Measurements from ENCODE around the gene LTO1. TPM values are rescaled to one million over a fixed set of nuclear protein-coding genes. Genes with fewer than 3 reads are reported as not detected.

The LTO1 gene
- total and polyA plus RNA-seq, 2 of the 13 experiments (the other 11 are each of a cell fraction or from before 2014, with no cell fraction given) = 11.8 to 15.0 TPM

DNA sequence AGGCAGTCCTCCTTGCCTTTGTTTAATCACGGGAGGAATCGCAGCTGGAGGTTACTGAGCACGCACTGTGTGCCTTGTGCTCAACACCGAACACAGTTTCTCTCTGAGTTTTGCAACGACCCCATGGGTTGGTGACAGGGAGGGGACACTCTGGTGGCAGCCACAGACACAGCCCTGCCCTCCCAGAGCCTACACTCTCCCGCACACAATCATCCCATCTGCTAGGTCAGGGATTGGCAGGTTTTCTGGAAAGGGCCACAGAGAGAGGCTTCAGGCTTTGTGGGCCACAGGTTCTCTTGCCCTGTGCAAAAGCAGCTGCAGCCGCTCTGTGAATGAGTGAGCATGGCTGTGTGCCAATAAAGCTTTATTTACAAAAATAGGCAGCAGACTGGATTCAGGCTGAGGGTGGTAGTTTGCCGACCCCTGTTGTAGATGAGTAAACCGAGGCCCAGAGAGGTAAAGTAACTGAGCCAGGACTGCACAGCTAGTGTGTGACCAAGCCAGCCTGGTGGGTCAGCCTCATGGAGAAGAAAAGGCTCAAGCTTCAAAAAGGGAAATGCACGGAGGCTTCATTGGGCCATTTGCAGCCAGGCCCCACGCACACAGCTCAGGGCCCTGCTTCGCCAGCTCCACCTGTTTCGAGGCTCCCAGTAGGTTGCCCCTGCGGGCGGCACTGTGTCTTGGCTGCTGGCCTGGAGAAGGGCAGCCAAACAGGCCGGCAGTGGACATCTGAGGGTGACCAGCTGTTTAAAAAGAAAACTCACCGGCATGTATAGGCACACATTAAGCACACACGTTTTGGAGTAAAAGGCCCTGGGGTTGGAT is 16.3 kb downstream of the LTO1 start:
- H3K9me3 ChIP-seq (ENCODE audit: low read length) = no peaks in the 10 kb centered on the region
- H3K79me2 ChIP-seq (ENCODE audit: insufficient read depth, low read length) = no peaks in the 10 kb centered on the region
- DNase-seq (ENCODE audit: low spot score) (peak; percentile 48), FAIRE-seq (no peak), ATAC-seq (no peak; the same call in 2 of the 3 replicates)
- H3K9ac ChIP-seq (ENCODE audit: insufficient read depth, low read depth, low read length) = peak overlapping the region; percentile 83
- H3K4me1 ChIP-seq (ENCODE audit: insufficient read depth, low read length) = peaks cover 86% of the 10 kb centered on the region
- H3K4me3 ChIP-seq (replicated peaks in 1 of 3; ENCODE audit: insufficient read depth in 1 of 3, low read depth in 2 of 3, low read length in 3 of 3) = peak overlapping the region in 1 of 3 experiments; percentile 25; a peak in 2 of 6 replicates
- ChIA-PET CTCF (ENCODE audit: low intra/inter-chr PET ratio, low total read pairs) (no interaction called here), POLR2A (interaction anchor here (1.0 to 6.1 kb wide), 7 partner anchors 9 to 162 kb away, joined by 3 to 128 read pairs (median 10); partner anchors contain the start of genes CCND1 and LTO1)
- WGBS (ENCODE audit: low lambda C conversion rate) = 93% methylated on average over 11 of the region's 18 CpGs
- H3K36me3 ChIP-seq (replicated peaks in 1 of 2; ENCODE audit: control insufficient read depth in 1 of 2, insufficient read depth in 2 of 2, low read length in 2 of 2) = peaks cover 0 to 2% of the 10 kb centered on the region in 2 experiments; a peak in 1 of 5 replicates
- intact Hi-C loops (cut with micrococcal nuclease; ENCODE audit: unreplicated experiment) (no loop called here), in situ Hi-C loops (cut with HindIII; ENCODE audit: extremely low pct_ligation_motif_present, low pct_unique_long_range_greater_than_20kb) (loop anchor here (5.0 kb wide), 1 partner anchor 537 kb away; no protein-coding TSS in a partner anchor)
- no peak overlapping the region for H2AFZ ChIP-seq (ENCODE audit: low read length)
- peak overlapping the region; percentile 96 for H3K27ac ChIP-seq (ENCODE audit: extremely low read length, insufficient read depth, low read length)
- no peaks in the 10 kb centered on the region for H4K20me1 ChIP-seq (ENCODE audit: insufficient read depth, low read length)
- TSS peak; percentile 46 for BruUV-seq (replicated peaks)
- no peaks in the 10 kb centered on the region for H3K27me3 ChIP-seq (ENCODE audit: control insufficient read depth in 1 of 2, insufficient read depth in 2 of 2, low read length in 2 of 2)
- peak overlapping the region; percentile 68 for H3K4me2 ChIP-seq (ENCODE audit: low read depth, low read length)
- 0 out of 2 replicates have a peak, but pooled peaks have one; percentile 36 for TF ChIP-seq ZNF451 (CRISPR knock-in tag; IDR thresholded peaks at IDR 0.05)
- TF ChIP-seq CBX5 (CRISPR knock-in tag; IDR thresholded peaks at IDR 0.05; ENCODE audit: borderline replicate concordance) = 0 out of 2 replicates have a peak, but pooled peaks have one; percentile 17
- peak; percentile 22 for TF ChIP-seq POLR2G (IDR thresholded peaks at IDR 0.05; ENCODE audit: low read depth, low read length)
- TF ChIP-seq ZNF720 (CRISPR knock-in tag; IDR thresholded peaks at IDR 0.05) = 0 out of 2 replicates have a peak, but pooled peaks have one; percentile 56
- TF ChIP-seq LCORL (IDR thresholded peaks at IDR 0.05) = no peak
- no peak for TF ChIP-seq LCORL (CRISPR knock-in tag; IDR thresholded peaks at IDR 0.05)
- peak; percentile 32; the same call in 1 of the 2 replicates for TF ChIP-seq ZMYM3 (CRISPR knock-in tag; IDR thresholded peaks at IDR 0.05)
- TF ChIP-seq, protein P1, sequence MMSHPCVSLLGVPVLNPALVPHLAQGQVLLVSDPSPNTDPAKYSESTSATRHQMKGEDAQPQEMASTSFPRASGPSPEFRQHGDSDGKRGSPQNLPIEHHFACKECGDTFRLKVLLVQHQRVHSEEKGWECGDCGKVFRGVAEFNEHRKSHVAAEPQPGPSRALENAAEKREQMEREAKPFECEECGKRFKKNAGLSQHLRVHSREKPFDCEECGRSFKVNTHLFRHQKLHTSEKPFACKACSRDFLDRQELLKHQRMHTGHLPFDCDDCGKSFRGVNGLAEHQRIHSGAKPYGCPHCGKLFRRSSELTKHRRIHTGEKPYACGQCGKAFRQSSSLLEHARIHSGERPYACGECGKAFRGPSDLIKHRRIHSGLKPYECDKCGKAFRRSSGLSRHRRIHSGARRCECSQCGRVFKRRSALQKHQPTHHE (CRISPR knock-in tag; IDR thresholded peaks at IDR 0.05; ENCODE audit: borderline replicate concordance) = 0 out of 2 replicates have a peak, but pooled peaks have one; percentile 3
- TF ChIP-seq ZBTB40 (IDR thresholded peaks at IDR 0.05) = peak; percentile 79
- peak; percentile 99 for TF ChIP-seq ZBTB40 (CRISPR knock-in tag; IDR thresholded peaks at IDR 0.05)
- TF ChIP-seq ZNF768 (CRISPR knock-in tag; IDR thresholded peaks at IDR 0.05) = peak; percentile 88

All from HepG2 (cell line).